SKM-1 treated with dmso at 0.1 percent for 144 hours (cell line): ENCODE measurements around the gene S100A13.

ENCODE experiments used
- DNase-seq: peaks from one replicate; lab custom pipeline; 2025; ENCODE audit not compliant: unreplicated experiment; lab: John Stamatoyannopoulos, UW

The S100A13 gene

GRCh38 chr1:153627715-153628626, 666 bp upstream of the S100A13 start, which contains the start of gene S100A1:
TSS of gene S100A1 (plus strand) at chr1:153628434. CDS start at chr1:153630522, 2,088 bp downstream.
- DNase-seq = no peak

- no peak for DNase-seq
Observed at GRCh38 chr1:153626477-153626903, 815 bp downstream of the S100A13 start.

GRCh38 chr1:153624965-153625611, 2.2 kb downstream of the S100A13 start:
- no peak for DNase-seq

- DNase-seq = no peak
Observed at GRCh38 chr1:153623101-153623500, 4.2 kb downstream of the S100A13 start.

- no peak for DNase-seq
Observed at GRCh38 chr1:153619171-153619570, 8.1 kb downstream of the S100A13 start.

GRCh38 chr1:153617663-153618062, 9.6 kb downstream of the S100A13 start:
- DNase-seq = no peak

GRCh38 chr1:153616917-153617311, 10.4 kb downstream of the S100A13 start:
- DNase-seq = no peak

GRCh38 chr1:153616144-153616916, 11.0 kb downstream of the S100A13 start, which contains the start of gene S100A14:
TSS of gene S100A14 (minus strand) at chr1:153616325. CDS start at chr1:153615858, 467 bp downstream.
- DNase-seq = no peak

GRCh38 chr1:153615406-153615805, 11.9 kb downstream of the S100A13 start:
- DNase-seq = no peak

GRCh38 chr1:153614906-153615305, 12.4 kb downstream of the S100A13 start:
- no peak for DNase-seq

- DNase-seq = no peak
Observed at GRCh38 chr1:153614189-153614900, 13.0 kb downstream of the S100A13 start.

- DNase-seq = no peak
Observed at GRCh38 chr1:153613406-153613805, 13.9 kb downstream of the S100A13 start.

GRCh38 chr1:153612755-153613331, 14.5 kb downstream of the S100A13 start, which contains the start of gene S100A16:
TSS of gene S100A16 (minus strand) at chr1:153613137. CDS start at chr1:153608151, 4,986 bp downstream.
- no peak for DNase-seq

GRCh38 chr1:153612111-153612754, 15.1 kb downstream of the S100A13 start:
- DNase-seq = no peak

GRCh38 chr1:153611356-153611755, 15.9 kb downstream of the S100A13 start:
- DNase-seq = no peak

- DNase-seq = no peak
Observed at GRCh38 chr1:153610811-153611301, 16.4 kb downstream of the S100A13 start.

- peak; percentile 32 for DNase-seq
Observed at GRCh38 chr1:153610334-153610733, 17.0 kb downstream of the S100A13 start.

GRCh38 chr1:153609585-153609907, 17.8 kb downstream of the S100A13 start:
- no peak for DNase-seq

GRCh38 chr1:153608742-153609584, 18.3 kb downstream of the S100A13 start:
- DNase-seq = peak; percentile 48
